Measurements from ENCODE around the gene METTL25B. TPM values are rescaled to one million over a fixed set of nuclear protein-coding genes. Genes with fewer than 3 reads are reported as not detected.

METTL25B gene
- total and polyA plus RNA-seq, 2 donors (not counting 3 experiments of a cell fraction or from before 2014, with no cell fraction given), result 12.8 to 15.0 TPM

DNA sequence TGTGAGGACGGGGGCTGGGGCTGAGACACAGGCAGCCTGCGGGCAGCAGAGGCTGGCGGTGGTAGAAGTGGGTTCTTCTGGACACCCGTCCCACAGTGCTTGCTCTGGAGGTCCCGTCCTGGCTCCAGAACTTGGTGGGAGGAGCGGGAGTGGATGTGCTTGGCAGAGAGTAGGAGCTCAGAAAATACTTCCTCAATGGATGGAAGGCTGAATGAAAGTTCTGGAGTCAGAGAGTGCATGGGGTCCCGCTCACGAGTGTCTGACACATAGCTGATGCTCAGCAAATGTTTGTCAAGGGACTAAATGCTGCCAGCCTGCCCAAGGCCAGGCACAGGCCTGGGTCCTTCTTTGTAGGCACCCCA, 37.6 kb upstream of the METTL25B start:
- Histone ChIP-seq H3K9ac (replicated peaks; ENCODE audit: extremely low read depth, insufficient read depth, low read length) (no peak overlapping the region), H2AFZ (ENCODE audit: low read depth, low read length) (no peak overlapping the region), H3K9me1 (replicated peaks; ENCODE audit: control insufficient read depth, extremely low read depth, insufficient read depth, low read length) (no peaks in the 10 kb centered on the region), H3K9me3 (replicated peaks; ENCODE audit: control insufficient read depth, insufficient read depth, low read length) (no peaks in the 10 kb centered on the region), H3K79me2 (ENCODE audit: control insufficient read depth, insufficient read depth, low read length) (no peaks in the 10 kb centered on the region), H3K4me3 (replicated peaks in 1 of 3; ENCODE audit: insufficient read depth in 1 of 3, low read depth in 1 of 3, low read length in 3 of 3) (no peak overlapping the region), H3K27ac (ENCODE audit: insufficient read depth, low read depth, low read length) (no peak overlapping the region), H3K27me3 (ENCODE audit: control insufficient read depth in 2 of 2, insufficient read depth in 2 of 2, low read length in 2 of 2) (peaks cover 12 to 20% of the 10 kb centered on the region in 2 experiments), H3K36me3 (ENCODE audit: control insufficient read depth in 2 of 2, extremely low read depth in 1 of 2, insufficient read depth in 2 of 2, low read length in 2 of 2) (no peaks in the 10 kb centered on the region), H3K4me1 (ENCODE audit: control insufficient read depth, extremely low read depth, insufficient read depth, low read length) (no peaks in the 10 kb centered on the region), H4K20me1 (replicated peaks; ENCODE audit: control insufficient read depth, extremely low read depth, insufficient read depth, low read length) (no peaks in the 10 kb centered on the region), H3K4me2 (ENCODE audit: insufficient read depth, low read length) (no peak overlapping the region)
- DNase-seq (ENCODE audit: low read depth, low spot score) (no peak), FAIRE-seq (no peak)
- no TSS peak for BruUV-seq (replicated peaks)
- intact Hi-C loops (cut with micrococcal nuclease), result no loop called here
- CTCF ChIA-PET, result interaction anchor here (0.8 to 16.7 kb wide), 24 partner anchors 13 to 238 kb away, joined by 3 to 546 read pairs (median 15); partner anchors contain the start of genes CRABP2, HAPLN2, INSRR and ISG20L2
- TF ChIP-seq EZH2 (IDR thresholded peaks at IDR 0.05; ENCODE audit: borderline replicate concordance, low read depth, low read length, severe bottlenecking) (no peak), JUN (IDR thresholded peaks at IDR 0.05; ENCODE audit: borderline replicate concordance, insufficient read depth, insufficient read length, low read depth) (no peak), POLR2AphosphoS5 (IDR thresholded peaks at IDR 0.05; ENCODE audit: insufficient read depth, low read depth, low read length) (no peak), MYC (IDR thresholded peaks at IDR 0.05; ENCODE audit: low read depth, low read length) (no peak), GATA2 (IDR thresholded peaks at IDR 0.05; ENCODE audit: insufficient read depth, insufficient read length, low read depth, low read length) (no peak), MAX (IDR thresholded peaks at IDR 0.05; ENCODE audit: insufficient read depth, insufficient read length) (no peak), FOS (IDR thresholded peaks at IDR 0.05; ENCODE audit: borderline replicate concordance, insufficient read depth, low read length) (no peak), POLR2A (IDR thresholded peaks at IDR 0.05; ENCODE audit: low read depth, low read length) (no peak)
- TF ChIP-seq, protein P1, sequence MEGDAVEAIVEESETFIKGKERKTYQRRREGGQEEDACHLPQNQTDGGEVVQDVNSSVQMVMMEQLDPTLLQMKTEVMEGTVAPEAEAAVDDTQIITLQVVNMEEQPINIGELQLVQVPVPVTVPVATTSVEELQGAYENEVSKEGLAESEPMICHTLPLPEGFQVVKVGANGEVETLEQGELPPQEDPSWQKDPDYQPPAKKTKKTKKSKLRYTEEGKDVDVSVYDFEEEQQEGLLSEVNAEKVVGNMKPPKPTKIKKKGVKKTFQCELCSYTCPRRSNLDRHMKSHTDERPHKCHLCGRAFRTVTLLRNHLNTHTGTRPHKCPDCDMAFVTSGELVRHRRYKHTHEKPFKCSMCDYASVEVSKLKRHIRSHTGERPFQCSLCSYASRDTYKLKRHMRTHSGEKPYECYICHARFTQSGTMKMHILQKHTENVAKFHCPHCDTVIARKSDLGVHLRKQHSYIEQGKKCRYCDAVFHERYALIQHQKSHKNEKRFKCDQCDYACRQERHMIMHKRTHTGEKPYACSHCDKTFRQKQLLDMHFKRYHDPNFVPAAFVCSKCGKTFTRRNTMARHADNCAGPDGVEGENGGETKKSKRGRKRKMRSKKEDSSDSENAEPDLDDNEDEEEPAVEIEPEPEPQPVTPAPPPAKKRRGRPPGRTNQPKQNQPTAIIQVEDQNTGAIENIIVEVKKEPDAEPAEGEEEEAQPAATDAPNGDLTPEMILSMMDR (IDR thresholded peaks at IDR 0.05; ENCODE audit: extremely low read depth in 1 of 2, insufficient read depth in 1 of 2, low read depth in 1 of 2, low read length in 2 of 2), result no peak
- dilution Hi-C loops (cut with MboI; ENCODE audit: extremely low pct_ligation_motif_present, low sequenced_read_pairs), result no loop called here
- POLR2A ChIA-PET, result interaction anchor here (1.1 kb wide), 1 partner anchor 35 kb away, joined by 6 read pairs; no protein-coding TSS in a partner anchor

All from endothelial cell of umbilical vein (primary cell).